Endothelial cell of umbilical vein (primary cell): ENCODE measurements around the gene RPA1. TPM values are rescaled to one million over a fixed set of nuclear protein-coding genes. Genes with fewer than 3 reads are reported as not detected.

Experiments
- BruUV-seq: library from RNA; stranded (reverse); fragments of 400-500 nt; replicated peaks from 2 replicates; lab custom pipeline; 2021; lab: Mats Ljungman, UMichigan
- CTCF ChIA-PET: fragments of 300-600, 350-600 bp; sonication (Branson Sonifier 250); formaldehyde crosslinking; loops from one replicate; lab custom pipeline; 2021; ENCODE audit warnings: antibody characterized with exemption, inconsistent platforms; lab: Charles Lee
- POLR2A ChIA-PET: fragments of 300-600, 350-600 bp; sonication (Branson Sonifier 250); formaldehyde crosslinking; loops from one replicate; lab custom pipeline; 2021; ENCODE audit warnings: antibody characterized with exemption, inconsistent platforms; lab: Charles Lee
- DNase-seq: peaks from one replicate; pipeline ENCODE4 v3.0.0-alpha.2; 2011; ENCODE audit warnings: low read depth, low spot score
- FAIRE-seq: peaks from 2 replicates; lab custom pipeline; 2011; peaks lifted over from hg19 to GRCh38; lab: Jason Lieb, UNC
- H2AFZ ChIP-seq: 2 replicates; pipeline ENCODE4 v1.6.0; 2012; ENCODE audit warnings: low read depth, low read length, control low read depth, inconsistent platforms
- H3K27ac ChIP-seq: 2 replicates; pipeline ENCODE4 v1.5.1; 2011; ENCODE audit warnings: low read depth, mild to moderate bottlenecking, control low read depth, low read length, moderate library complexity; ENCODE audit not compliant: insufficient read depth
- H3K27me3 ChIP-seq, 2 experiments: 2 replicates each; pipeline versions ENCODE4 v1.6.0 to v1.6.1; 2011; ENCODE audit warnings: low read length in 2 of 2, mixed read lengths in 1 of 2; ENCODE audit not compliant: control insufficient read depth in 2 of 2, insufficient read depth in 2 of 2
- H3K36me3 ChIP-seq, 2 experiments: 2 replicates in 1 of 2; 3 replicates in 1 of 2; pipeline ENCODE4 v1.5.1; 2011; ENCODE audit warnings: low read length in 2 of 2, mild to moderate bottlenecking in 1 of 2, moderate library complexity in 1 of 2; ENCODE audit not compliant: control insufficient read depth in 2 of 2, insufficient read depth in 2 of 2; ENCODE audit errors: extremely low read depth in 1 of 2
- H3K4me1 ChIP-seq: 3 replicates; pipeline ENCODE4 v1.5.1; 2011; ENCODE audit warnings: mild to moderate bottlenecking, low read length; ENCODE audit not compliant: control insufficient read depth, insufficient read depth; ENCODE audit errors: extremely low read depth
- H3K4me2 ChIP-seq: 2 replicates; pipeline ENCODE4 v1.6.1; 2011; ENCODE audit warnings: low read length, control low read depth, mixed read lengths; ENCODE audit not compliant: insufficient read depth
- H3K4me3 ChIP-seq, 3 experiments: fragments of 200-600 bp in 1 of 3; sonication (generic), shearing (Covaris generic) in 1 of 3; replicated peaks in 1 of 3; 2 replicates each; pipeline ENCODE4 v1.5.1; 2011 to 2016; ENCODE audit warnings: control low read depth in 3 of 3, low read length in 3 of 3, mild to moderate bottlenecking in 2 of 3, inconsistent platforms in 1 of 3, low read depth in 1 of 3, moderate library complexity in 1 of 3; ENCODE audit not compliant: insufficient read depth in 1 of 3
- H3K79me2 ChIP-seq: 2 replicates; pipeline ENCODE4 v1.6.0; 2012; ENCODE audit warnings: low read length, inconsistent platforms; ENCODE audit not compliant: control insufficient read depth, insufficient read depth
- H3K9ac ChIP-seq: replicated peaks from 2 replicates; pipeline ENCODE3; 2011; ENCODE audit warnings: low read length, control low read depth; ENCODE audit not compliant: insufficient read depth; ENCODE audit errors: extremely low read depth
- H3K9me1 ChIP-seq: replicated peaks from 3 replicates; pipeline ENCODE4 v1.6.0; 2011; ENCODE audit warnings: mild to moderate bottlenecking, low read length; ENCODE audit not compliant: control insufficient read depth, insufficient read depth; ENCODE audit errors: extremely low read depth
- H3K9me3 ChIP-seq: replicated peaks from 2 replicates; pipeline ENCODE4 v1.5.1; 2012; ENCODE audit warnings: low read length, inconsistent platforms; ENCODE audit not compliant: control insufficient read depth, insufficient read depth
- H4K20me1 ChIP-seq: replicated peaks from 2 replicates; pipeline ENCODE3; 2011; ENCODE audit warnings: mild to moderate bottlenecking, low read length; ENCODE audit not compliant: control insufficient read depth, insufficient read depth; ENCODE audit errors: extremely low read depth
- CTCF ChIP-seq, 2 donors: IDR thresholded peaks; 1 replicate in 1 of 2; 2 replicates in 1 of 2; pipeline ENCODE4 v1.5.1; 2011; ENCODE audit warnings: low read length in 2 of 2, mild to moderate bottlenecking in 2 of 2, moderate library complexity in 2 of 2, control low read depth in 1 of 2, inconsistent platforms in 1 of 2, low read depth in 1 of 2; ENCODE audit not compliant: insufficient read depth in 1 of 2; ENCODE audit errors: extremely low read depth in 1 of 2
- EZH2 ChIP-seq: IDR thresholded peaks from 2 replicates; pipeline ENCODE4 v1.6.1; 2012; ENCODE audit warnings: borderline replicate concordance, low read depth, mild to moderate bottlenecking, moderate library complexity, low read length, inconsistent platforms; ENCODE audit not compliant: severe bottlenecking
- FOS ChIP-seq: IDR thresholded peaks from 2 replicates; pipeline ENCODE4 v1.6.1; 2011; ENCODE audit warnings: mild to moderate bottlenecking, low read length, moderate library complexity, borderline replicate concordance; ENCODE audit not compliant: insufficient read depth
- GATA2 ChIP-seq: IDR thresholded peaks from 2 replicates; pipeline ENCODE4 v1.7.0; 2011; ENCODE audit warnings: low read depth, mild to moderate bottlenecking, moderate library complexity, mixed read lengths, low read length; ENCODE audit not compliant: insufficient read length, insufficient read depth
- JUN ChIP-seq: IDR thresholded peaks from 2 replicates; pipeline ENCODE4 v1.6.1; 2011; ENCODE audit warnings: borderline replicate concordance, low read depth; ENCODE audit not compliant: insufficient read length, insufficient read depth
- MAX ChIP-seq: IDR thresholded peaks from 2 replicates; pipeline ENCODE4 v1.6.1; 2011; ENCODE audit not compliant: insufficient read depth, insufficient read length
- MYC ChIP-seq: IDR thresholded peaks from one replicate; pipeline ENCODE4 v1.6.1; 2011; ENCODE audit warnings: mild to moderate bottlenecking, low read depth, low read length
- POLR2A ChIP-seq: IDR thresholded peaks from 2 replicates; pipeline ENCODE4 v1.6.1; 2012; ENCODE audit warnings: low read depth, mild to moderate bottlenecking, control low read depth, low read length
- POLR2AphosphoS5 ChIP-seq: IDR thresholded peaks from 2 replicates; pipeline ENCODE4 v1.6.1; 2012; ENCODE audit warnings: low read depth, mild to moderate bottlenecking, control low read depth, low read length, moderate library complexity; ENCODE audit not compliant: insufficient read depth
- dilution Hi-C: fragments of 300-500 bp; cut with MboI; formaldehyde crosslinking; loops from one replicate; pipeline ENCODE4 v1.15.0; 2019; ENCODE audit warnings: low sequenced_read_pairs; ENCODE audit not compliant: extremely low pct_ligation_motif_present
- intact Hi-C: fragments of 100-400 bp; cut with micrococcal nuclease; formaldehyde crosslinking; loops from one replicate; pipeline ENCODE4 v1.10.0; 2022
- polyA plus RNA-seq, 4 experiments: library from polyadenylated mRNA; depleted of rRNA in 3 of 4; stranded (reverse) in 3 of 4; unstranded in 1 of 4; fragments of >200 nt; gene quantifications; 2 replicates each; pipeline versions ENCODE4 v1.2.1 to v1.2.3, GENCODE V29; 2011 to 2012; ENCODE audit warnings: missing spikeins in 1 of 4
- total RNA-seq: library from RNA; stranded (reverse); gene quantifications from 2 replicates; pipeline ENCODE4 v1.2.3, GENCODE V29; 2021

RPA1 gene
- total and polyA plus RNA-seq, 2 donors (not counting 3 experiments of a cell fraction or from before 2014, with no cell fraction given) = 50.5 to 123 TPM

- TF ChIP-seq POLR2AphosphoS5 = no peak
- TF ChIP-seq JUN = no peak
- no peak for TF ChIP-seq GATA2
- no peak for TF ChIP-seq MYC
- TF ChIP-seq FOS = no peak
- TF ChIP-seq EZH2 = no peak
- no peak for TF ChIP-seq CTCF (IDR thresholded peaks at IDR 0.05; ENCODE audit: extremely low read depth in 1 of 2, insufficient read depth in 1 of 2, low read depth in 1 of 2, low read length in 2 of 2)
- no peak for TF ChIP-seq POLR2A
- no peak for TF ChIP-seq MAX
- Histone ChIP-seq H4K20me1 (no peaks in the 10 kb centered on the region), H2AFZ (no peak overlapping the region), H3K79me2 (peaks cover 55% of the 10 kb centered on the region), H3K4me2 (no peak overlapping the region), H3K9ac (no peak overlapping the region), H3K9me3 (no peaks in the 10 kb centered on the region), H3K27ac (no peak overlapping the region), H3K4me1 (peaks cover 5% of the 10 kb centered on the region), H3K9me1 (no peaks in the 10 kb centered on the region), H3K27me3 (no peaks in the 10 kb centered on the region), H3K4me3 (no peak overlapping the region), H3K36me3 (no peaks in the 10 kb centered on the region)
- FAIRE-seq = peak; percentile 8
- no peak for DNase-seq
- dilution Hi-C loops (no loop called here), intact Hi-C loops (no loop called here)
- ChIA-PET CTCF (interaction anchor here (1.0 kb wide), 2 partner anchors 31 to 47 kb away, joined by 3 read pairs; no protein-coding TSS in a partner anchor), POLR2A (no interaction called here)
- no TSS peak for BruUV-seq
Measured at GRCh38 chr17:1834380-1835149, 4.8 kb downstream of the RPA1 start.
